ENCODE results near the gene GSE1.

Gene GSE1

DNA sequence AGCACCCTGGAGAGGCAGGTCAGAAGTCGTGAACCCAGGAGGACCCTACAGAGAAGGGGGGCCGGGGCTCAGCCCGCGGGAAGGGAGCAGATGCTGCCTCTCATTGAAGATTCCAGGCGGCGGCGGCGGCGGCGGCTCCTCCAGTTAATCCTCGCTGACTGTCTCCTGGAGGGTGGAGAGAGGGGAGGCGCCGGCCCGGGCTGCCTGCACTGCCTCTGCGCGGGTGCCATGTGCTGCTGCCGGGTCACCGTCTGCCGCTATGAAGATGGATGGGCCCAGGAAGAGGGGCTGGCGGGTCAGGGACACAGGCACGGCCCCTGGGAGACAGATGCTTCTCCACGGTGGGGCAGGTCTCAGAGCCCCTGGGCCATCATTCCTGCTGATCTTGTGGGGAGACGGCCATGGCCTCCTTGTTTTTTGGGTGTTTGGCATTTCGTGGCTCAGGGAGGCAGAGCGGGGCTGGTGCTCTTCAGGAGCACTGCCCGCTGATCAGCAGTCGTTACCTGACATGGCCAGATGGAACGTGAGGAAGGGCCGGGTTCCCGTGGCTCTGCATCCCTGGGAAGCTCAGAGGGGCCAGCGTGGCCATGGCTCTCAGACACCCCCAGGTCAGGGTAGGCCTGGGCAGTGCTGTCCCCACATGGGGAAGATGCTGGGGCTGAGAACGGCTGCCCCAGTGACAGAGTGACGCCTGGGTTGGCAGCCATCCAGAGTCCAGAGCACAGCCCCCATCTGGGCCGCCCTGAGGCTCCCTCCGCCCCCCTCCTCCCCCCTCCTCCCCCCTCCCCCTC lies 39.5 kb downstream of the GSE1 start:
- no peak overlapping the region for H3K4me3 ChIP-seq (ENCODE audit: low read depth, low read length)
- TF ChIP-seq, protein P1, sequence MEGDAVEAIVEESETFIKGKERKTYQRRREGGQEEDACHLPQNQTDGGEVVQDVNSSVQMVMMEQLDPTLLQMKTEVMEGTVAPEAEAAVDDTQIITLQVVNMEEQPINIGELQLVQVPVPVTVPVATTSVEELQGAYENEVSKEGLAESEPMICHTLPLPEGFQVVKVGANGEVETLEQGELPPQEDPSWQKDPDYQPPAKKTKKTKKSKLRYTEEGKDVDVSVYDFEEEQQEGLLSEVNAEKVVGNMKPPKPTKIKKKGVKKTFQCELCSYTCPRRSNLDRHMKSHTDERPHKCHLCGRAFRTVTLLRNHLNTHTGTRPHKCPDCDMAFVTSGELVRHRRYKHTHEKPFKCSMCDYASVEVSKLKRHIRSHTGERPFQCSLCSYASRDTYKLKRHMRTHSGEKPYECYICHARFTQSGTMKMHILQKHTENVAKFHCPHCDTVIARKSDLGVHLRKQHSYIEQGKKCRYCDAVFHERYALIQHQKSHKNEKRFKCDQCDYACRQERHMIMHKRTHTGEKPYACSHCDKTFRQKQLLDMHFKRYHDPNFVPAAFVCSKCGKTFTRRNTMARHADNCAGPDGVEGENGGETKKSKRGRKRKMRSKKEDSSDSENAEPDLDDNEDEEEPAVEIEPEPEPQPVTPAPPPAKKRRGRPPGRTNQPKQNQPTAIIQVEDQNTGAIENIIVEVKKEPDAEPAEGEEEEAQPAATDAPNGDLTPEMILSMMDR (IDR thresholded peaks at IDR 0.05; ENCODE audit: control insufficient read depth, extremely low read depth, insufficient read depth), result no peak
- peak; percentile 44 for DNase-seq (ENCODE audit: low read depth)

- no peak overlapping the region for H3K4me3 ChIP-seq (ENCODE audit: low read depth, low read length)
- no peak for DNase-seq (ENCODE audit: low read depth)
- TF ChIP-seq, protein P1 (IDR thresholded peaks at IDR 0.05; ENCODE audit: control insufficient read depth, extremely low read depth, insufficient read depth), result no peak
These were observed 40.3 kb downstream of the GSE1 start for GRCh38 chr16:85653290-85653891.

- no peak for DNase-seq (ENCODE audit: low read depth)
- no peak overlapping the region for H3K4me3 ChIP-seq (ENCODE audit: low read depth, low read length)
- TF ChIP-seq, protein P1 (IDR thresholded peaks at IDR 0.05; ENCODE audit: control insufficient read depth, extremely low read depth, insufficient read depth), result no peak
These were observed 41.4 kb downstream of the GSE1 start for GRCh38 chr16:85654251-85655095.

GRCh38 chr16:85655216-85656129 lies 42.4 kb downstream of the GSE1 start:
- no peak for DNase-seq (ENCODE audit: low read depth)
- TF ChIP-seq, protein P1 (IDR thresholded peaks at IDR 0.05; ENCODE audit: control insufficient read depth, extremely low read depth, insufficient read depth), result no peak
- no peak overlapping the region for H3K4me3 ChIP-seq (ENCODE audit: low read depth, low read length)

DNA sequence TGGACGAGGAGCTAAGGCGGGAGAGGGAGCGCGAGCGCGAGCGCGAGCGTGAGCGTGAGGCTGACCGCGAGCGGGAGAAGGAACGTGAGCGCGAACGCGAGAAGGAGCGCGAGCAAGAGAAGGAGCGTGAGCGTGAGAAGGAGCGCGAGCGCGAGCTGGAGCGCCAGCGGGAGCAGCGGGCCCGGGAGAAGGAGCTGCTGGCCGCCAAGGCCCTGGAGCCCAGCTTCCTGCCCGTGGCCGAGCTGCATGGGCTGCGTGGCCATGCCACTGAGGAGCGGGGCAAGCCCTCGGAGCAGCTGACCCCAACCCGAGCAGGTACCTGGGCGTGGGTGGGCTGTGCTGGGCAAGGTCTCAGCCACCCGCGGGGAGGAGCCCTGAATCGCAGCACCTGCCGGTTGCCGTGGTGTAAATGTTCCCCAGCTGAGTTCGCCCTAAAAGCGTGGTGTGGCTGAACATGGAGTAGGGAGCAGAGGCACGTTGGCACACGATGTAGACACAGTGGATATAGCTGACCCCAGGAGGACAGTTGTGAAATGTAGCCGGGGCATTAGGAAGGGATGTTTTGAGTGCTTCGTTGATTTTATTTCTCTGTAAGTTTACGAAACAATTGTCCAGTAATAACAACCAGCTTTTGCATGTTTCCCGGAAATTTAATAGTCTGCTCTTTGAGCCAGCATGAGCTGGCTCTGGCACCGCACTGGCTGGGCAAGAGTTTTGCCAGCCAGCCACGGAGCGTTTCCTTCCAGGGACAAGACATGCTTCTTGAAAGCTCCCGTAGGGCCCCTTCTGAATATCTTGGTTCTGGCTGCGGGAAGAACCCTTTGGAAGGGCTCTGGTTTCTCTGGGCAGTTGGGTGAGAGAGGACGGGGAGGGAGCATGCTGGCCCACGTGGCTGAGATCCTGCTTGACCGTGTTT lies 43.5 kb downstream of the GSE1 start:
- no peak for DNase-seq (ENCODE audit: low read depth)
- H3K4me3 ChIP-seq (ENCODE audit: low read depth, low read length), result no peak overlapping the region
- TF ChIP-seq, protein P1 (IDR thresholded peaks at IDR 0.05; ENCODE audit: control insufficient read depth, extremely low read depth, insufficient read depth), result no peak

All from LNCaP clone FGC (cell line).